IMR-90 (cell line): ENCODE data around the gene TBC1D1. TPM values are rescaled to one million over a fixed set of nuclear protein-coding genes. Genes with fewer than 3 reads are reported as not detected.

Experiments
- ATAC-seq: fragments of 200-7000 bp; cut with Tn5 transposase; 2 replicates; pipeline ENCODE4 v1.9.1; 2020; ENCODE audit warnings: low read depth, mild to moderate bottlenecking, moderate library complexity
- BruUV-seq: library from RNA; stranded (reverse); fragments of 400-500 nt; replicated peaks from 2 replicates; lab custom pipeline; 2021; lab: Mats Ljungman, UMichigan
- CTCF ChIA-PET: fragments of 300-600 bp; formaldehyde crosslinking; extraction: SDS; loops from one replicate; lab custom pipeline; 2021; ENCODE audit warnings: antibody characterized with exemption; lab: Yijun Ruan, JAX
- POLR2A ChIA-PET: fragments of 300-600 bp; sonication (Branson Sonifier 250); formaldehyde crosslinking; loops from one replicate; lab custom pipeline; 2022; ENCODE audit warnings: antibody characterized with exemption; ENCODE audit not compliant: unreplicated experiment; lab: Charles Lee
- DNase-seq: peaks from one replicate; pipeline ENCODE4 v3.0.0; 2013
- H2AFZ ChIP-seq: replicated peaks from 2 replicates; pipeline ENCODE3; 2013; ENCODE audit warnings: low read length, mild to moderate bottlenecking; ENCODE audit not compliant: poor library complexity
- H2AK5ac ChIP-seq: 2 replicates; pipeline ENCODE4 v1.6.1; 2013; ENCODE audit warnings: low read depth, low read length, inconsistent platforms
- H2AK9ac ChIP-seq: replicated peaks from 2 replicates; pipeline ENCODE3; 2013; ENCODE audit warnings: mild to moderate bottlenecking, low read depth, low read length, moderate library complexity; ENCODE audit not compliant: poor library complexity
- H2BK120ac ChIP-seq: 2 replicates; pipeline ENCODE4 v1.6.1; 2013; ENCODE audit warnings: low read depth, low read length, inconsistent platforms
- H2BK15ac ChIP-seq: 3 replicates; pipeline ENCODE4 v1.6.1; 2013; ENCODE audit warnings: low read depth, low read length, inconsistent platforms
- H2BK20ac ChIP-seq: 2 replicates; pipeline ENCODE4 v1.6.1; 2013; ENCODE audit warnings: low read depth, mild to moderate bottlenecking, inconsistent platforms, low read length, moderate library complexity
- H2BK5ac ChIP-seq: 2 replicates; pipeline ENCODE4 v1.6.1; 2013; ENCODE audit warnings: mild to moderate bottlenecking, low read depth, low read length, inconsistent platforms; ENCODE audit not compliant: poor library complexity, severe bottlenecking
- H3K14ac ChIP-seq: replicated peaks from 2 replicates; pipeline ENCODE4 v1.6.1; 2013; ENCODE audit warnings: low read depth, low read length, inconsistent platforms
- H3K18ac ChIP-seq: 2 replicates; pipeline ENCODE4 v1.6.1; 2013; ENCODE audit warnings: low read depth, low read length, control low read depth
- H3K23ac ChIP-seq: 2 replicates; pipeline ENCODE4 v1.6.1; 2013; ENCODE audit warnings: low read depth, low read length, inconsistent platforms
- H3K27ac ChIP-seq: 2 replicates; pipeline ENCODE4 v1.5.1; 2013; ENCODE audit warnings: mild to moderate bottlenecking, control low read depth, low read length; ENCODE audit not compliant: insufficient read depth
- H3K27me3 ChIP-seq: 2 replicates; pipeline ENCODE4 v1.6.1; 2013; ENCODE audit warnings: low read length; ENCODE audit not compliant: control insufficient read depth, insufficient read depth
- H3K36me3 ChIP-seq: 2 replicates; pipeline ENCODE4 v1.6.1; 2013; ENCODE audit warnings: low read length, mixed read lengths; ENCODE audit not compliant: control insufficient read depth, insufficient read depth
- H3K4ac ChIP-seq: 2 replicates; pipeline ENCODE4 v1.6.1; 2013; ENCODE audit warnings: low read depth, low read length, inconsistent platforms
- H3K4me1 ChIP-seq: 2 replicates; pipeline ENCODE4 v1.6.1; 2013; ENCODE audit warnings: low read length, mixed read lengths; ENCODE audit not compliant: control insufficient read depth, insufficient read depth
- H3K4me2 ChIP-seq: 2 replicates; pipeline ENCODE4 v1.6.1; 2013; ENCODE audit warnings: low read depth, mild to moderate bottlenecking, control low read depth, low read length, moderate library complexity
- H3K4me3 ChIP-seq: 2 replicates; pipeline ENCODE4 v1.5.1; 2013; ENCODE audit warnings: low read depth, mild to moderate bottlenecking, control low read depth, low read length, moderate library complexity; ENCODE audit not compliant: insufficient read depth
- H3K56ac ChIP-seq: 2 replicates; pipeline ENCODE4 v1.6.1; 2013; ENCODE audit warnings: low read length, inconsistent platforms; ENCODE audit not compliant: insufficient read depth; ENCODE audit errors: extremely low read depth
- H3K79me1 ChIP-seq, 2 experiments: 2 replicates each; pipeline ENCODE4 v1.6.1; 2013; ENCODE audit warnings: low read length in 2 of 2, inconsistent platforms in 1 of 2, low read depth in 1 of 2
- H3K9ac ChIP-seq: 2 replicates; pipeline ENCODE4 v1.6.1; 2013; ENCODE audit warnings: low read depth, low read length, control low read depth
- H3K9me1 ChIP-seq: 2 replicates; pipeline ENCODE4 v1.6.1; 2013; ENCODE audit warnings: low read length, inconsistent platforms; ENCODE audit not compliant: insufficient read depth
- H3K9me3 ChIP-seq: 2 replicates; pipeline ENCODE4 v1.6.1; 2013; ENCODE audit warnings: low read length; ENCODE audit not compliant: control insufficient read depth, insufficient read depth
- H4K20me1 ChIP-seq: 2 replicates; pipeline ENCODE4 v1.6.1; 2013; ENCODE audit warnings: low read length, inconsistent platforms; ENCODE audit not compliant: insufficient read depth
- H4K5ac ChIP-seq: 2 replicates; pipeline ENCODE4 v1.6.1; 2013; ENCODE audit warnings: mild to moderate bottlenecking, low read depth, low read length, control low read depth
- H4K8ac ChIP-seq, 2 experiments: 2 replicates each; pipeline ENCODE4 v1.6.1; 2013; ENCODE audit warnings: low read depth in 2 of 2, low read length in 2 of 2, control low read depth in 1 of 2, inconsistent platforms in 1 of 2
- H4K91ac ChIP-seq: 2 replicates; pipeline ENCODE4 v1.6.1; 2013; ENCODE audit warnings: low read depth, low read length, inconsistent platforms; ENCODE audit not compliant: insufficient read depth
- CEBPB ChIP-seq: IDR thresholded peaks from 2 replicates; pipeline ENCODE4 v1.6.1; 2012; ENCODE audit warnings: low read depth, low read length, improper control_type of control experiment
- MAZ ChIP-seq: IDR thresholded peaks from 2 replicates; pipeline ENCODE4 v1.6.1; 2012; ENCODE audit warnings: low read depth, mild to moderate bottlenecking, low read length, improper control_type of control experiment, moderate library complexity, borderline replicate concordance
- NFE2L2 ChIP-seq: fragments of 150-350 bp; IDR thresholded peaks from 2 replicates; pipeline ENCODE4 v1.6.1; 2016; ENCODE audit warnings: low read depth, mild to moderate bottlenecking, low read length
- RCOR1 ChIP-seq: IDR thresholded peaks from 2 replicates; pipeline ENCODE4 v1.6.1; 2012; ENCODE audit warnings: mild to moderate bottlenecking, low read length, improper control_type of control experiment; ENCODE audit not compliant: insufficient replicate concordance
- WGBS, 2 experiments: methylation state at CpG; one replicate each; pipeline versions ENCODE4 v1.1.5 to v1.1.7; 2013; ENCODE audit warnings: missing lambda C conversion rate in 2 of 2; ENCODE audit not compliant: insufficient read length in 1 of 2; ENCODE audit errors: extremely low coverage in 2 of 2; 5-methylcytosine and 5-hydroxymethylcytosine counted together
- dilution Hi-C: fragments of 300-500 bp; cut with HindIII; formaldehyde crosslinking; loops from one replicate; pipeline ENCODE4 v1.14.3; 2018; ENCODE audit warnings: low sequenced_read_pairs; ENCODE audit not compliant: unreplicated experiment
- in situ Hi-C: fragments of 300-500 bp; cut with MboI; formaldehyde crosslinking; loops from 3 replicates; pipeline ENCODE4 v1.14.3; 2019; ENCODE audit warnings: low sequenced_read_pairs, inconsistent platforms, mixed read lengths
- intact Hi-C: fragments of 100-400 bp; cut with micrococcal nuclease; formaldehyde crosslinking; loops from 2 replicates; pipeline ENCODE4 v1.10.0; 2022
- polyA plus RNA-seq, 3 experiments: library from polyadenylated mRNA; depleted of rRNA; stranded (reverse); fragments of >200 nt; gene quantifications; 2 replicates each; pipeline ENCODE4 v1.2.3, GENCODE V29; 2012; ENCODE audit warnings: low replicate concordance in 1 of 3
- total RNA-seq: library from RNA; depleted of rRNA; stranded (reverse); fragments of >200 nt; gene quantifications from 2 replicates; pipeline ENCODE4 v1.2.3, GENCODE V29; 2012
- TF ChIP-seq, protein P1 (sequence below): fragments of 150-350 bp; IDR thresholded peaks from 2 replicates; pipeline ENCODE4 v1.6.1; 2016; ENCODE audit warnings: low read depth, mild to moderate bottlenecking, low read length, moderate library complexity, borderline replicate concordance

The TBC1D1 gene
- total and polyA plus RNA-seq, 2 of the 4 experiments (the other 2 are of a cell fraction): 42.4 to 104 TPM

GRCh38 chr4:37873386-37873785 is 17.5 kb upstream of the TBC1D1 start:
- no TSS peak for BruUV-seq

More at GRCh38 chr4:37873386-37873785, 17.5 kb upstream of the TBC1D1 start:
- peak; percentile 75 for DNase-seq
- Histone ChIP-seq H2AK5ac (no peak overlapping the region), H4K8ac (no peak overlapping the region), H4K91ac (no peak overlapping the region), H3K36me3 (no peaks in the 10 kb centered on the region), H2AK9ac (no peak overlapping the region), H3K27ac (no peak overlapping the region), H3K9me1 (no peaks in the 10 kb centered on the region), H4K20me1 (no peaks in the 10 kb centered on the region), H3K9ac (no peak overlapping the region), H3K4ac (no peak overlapping the region), H3K56ac (no peak overlapping the region), H4K5ac (no peak overlapping the region), H2BK120ac (no peak overlapping the region), H3K23ac (no peak overlapping the region), H3K4me3 (no peak overlapping the region), H2BK20ac (no peak overlapping the region), H3K79me1 (no peaks in the 10 kb centered on the region), H3K18ac (no peak overlapping the region), H3K4me1 (no peaks in the 10 kb centered on the region), H3K4me2 (no peak overlapping the region), H3K27me3 (no peaks in the 10 kb centered on the region), H2BK5ac (no peak overlapping the region), H2BK15ac (no peak overlapping the region), H3K14ac (no peak overlapping the region), H3K9me3 (no peaks in the 10 kb centered on the region), H2AFZ (no peak overlapping the region)
- WGBS, 2 experiments: no CpG with 5 or more reads among the region's 1 CpG
- in situ Hi-C loops: no loop called here
- dilution Hi-C loops: no loop called here
- intact Hi-C loops: no loop called here
- TF ChIP-seq NFE2L2: no peak
- peak; percentile 93 for TF ChIP-seq CEBPB
- no peak for TF ChIP-seq MAZ
- TF ChIP-seq RCOR1: no peak
- TF ChIP-seq, protein P1, sequence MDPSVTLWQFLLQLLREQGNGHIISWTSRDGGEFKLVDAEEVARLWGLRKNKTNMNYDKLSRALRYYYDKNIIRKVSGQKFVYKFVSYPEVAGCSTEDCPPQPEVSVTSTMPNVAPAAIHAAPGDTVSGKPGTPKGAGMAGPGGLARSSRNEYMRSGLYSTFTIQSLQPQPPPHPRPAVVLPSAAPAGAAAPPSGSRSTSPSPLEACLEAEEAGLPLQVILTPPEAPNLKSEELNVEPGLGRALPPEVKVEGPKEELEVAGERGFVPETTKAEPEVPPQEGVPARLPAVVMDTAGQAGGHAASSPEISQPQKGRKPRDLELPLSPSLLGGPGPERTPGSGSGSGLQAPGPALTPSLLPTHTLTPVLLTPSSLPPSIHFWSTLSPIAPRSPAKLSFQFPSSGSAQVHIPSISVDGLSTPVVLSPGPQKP: no peak
- CTCF ChIA-PET: no interaction called here
- peak; percentile 69 for ATAC-seq
- POLR2A ChIA-PET: no interaction called here
